Neural cell (in vitro differentiated cells): ENCODE measurements around the gene RBM20. TPM values are rescaled to one million over a fixed set of nuclear protein-coding genes. Genes with fewer than 3 reads are reported as not detected.

Experiments
- H2AFZ ChIP-seq: fragments of 200-600, 300-800 bp; sonication (generic), shearing (Covaris generic); 2 replicates; pipeline ENCODE4 v1.6.0; 2014; ENCODE audit warnings: low read depth, mild to moderate bottlenecking, antibody characterized with exemption, low read length, moderate library complexity
- H3F3A ChIP-seq: fragments of 200-600 bp; shearing (Covaris generic); 2 replicates; pipeline ENCODE4 v1.6.1; 2016; ENCODE audit warnings: mild to moderate bottlenecking, moderate library complexity, mixed read lengths, antibody characterized with exemption, low read length; ENCODE audit not compliant: insufficient read depth, poor library complexity, severe bottlenecking
- H3K27ac ChIP-seq: fragments of 200-600, 300-800 bp; sonication (generic), shearing (Covaris generic); 2 replicates; pipeline ENCODE4 v1.5.1; 2014; ENCODE audit warnings: mild to moderate bottlenecking, low read length, moderate library complexity
- H3K27me3 ChIP-seq: fragments of 300-800, 200-600 bp; sonication (generic), shearing (Covaris generic); 2 replicates; pipeline ENCODE4 v1.6.0; 2014; ENCODE audit warnings: mild to moderate bottlenecking, low read depth, low read length, moderate library complexity; ENCODE audit not compliant: insufficient read depth
- H3K36me3 ChIP-seq: fragments of 300-800, 200-600 bp; sonication (generic), shearing (Covaris generic); 2 replicates; pipeline ENCODE4 v1.5.1; 2014; ENCODE audit warnings: mild to moderate bottlenecking, antibody characterized with exemption, low read length, moderate library complexity; ENCODE audit not compliant: insufficient read depth
- H3K4me2 ChIP-seq: fragments of 300-800, 200-600 bp; sonication (generic), shearing (Covaris generic); 2 replicates; pipeline ENCODE4 v1.6.0; 2014; ENCODE audit warnings: mild to moderate bottlenecking, low read length
- H3K4me3 ChIP-seq: fragments of 300-800, 200-600 bp; sonication (generic), shearing (Covaris generic); 2 replicates; pipeline ENCODE4 v1.5.1; 2014; ENCODE audit warnings: mild to moderate bottlenecking, low read length, moderate library complexity
- H3K79me2 ChIP-seq: fragments of 200-600 bp; shearing (Covaris generic); replicated peaks from 2 replicates; pipeline ENCODE4 v1.6.0; 2014; ENCODE audit warnings: mild to moderate bottlenecking, low read length, moderate library complexity; ENCODE audit not compliant: insufficient read depth
- H3K9ac ChIP-seq: fragments of 300-800, 200-600 bp; sonication (generic), shearing (Covaris generic); 2 replicates; pipeline ENCODE4 v1.6.1; 2016; ENCODE audit warnings: mild to moderate bottlenecking, low read length, mixed read lengths
- H3K9me2 ChIP-seq: fragments of 200-600 bp; shearing (Covaris generic); 2 replicates; pipeline ENCODE4 v1.6.1; 2016; ENCODE audit warnings: mild to moderate bottlenecking, low read length, mixed read lengths; ENCODE audit not compliant: insufficient read depth
- H3K9me3 ChIP-seq: fragments of 200-600, 300-800 bp; sonication (generic), shearing (Covaris generic); 2 replicates; pipeline ENCODE4 v1.6.1; 2016; ENCODE audit warnings: mild to moderate bottlenecking, mixed run types, low read length, moderate library complexity, mixed read lengths
- H4K20me1 ChIP-seq: fragments of 200-600 bp; shearing (Covaris generic); 2 replicates; pipeline ENCODE4 v1.6.1; 2016; ENCODE audit warnings: mild to moderate bottlenecking, mixed run types; ENCODE audit not compliant: insufficient read depth
- EP300 ChIP-seq: fragments of 450-650 bp; conservative IDR thresholded peaks from 2 replicates; pipeline ENCODE4 v1.6.1; 2014; ENCODE audit warnings: antibody characterized with exemption, mild to moderate bottlenecking, moderate library complexity; ENCODE audit not compliant: poor library complexity, severe bottlenecking
- EZH2 ChIP-seq: fragments of 200-600, 300-800 bp; shearing (Covaris generic), sonication (generic); IDR thresholded peaks from 2 replicates; pipeline ENCODE4 v1.6.1; 2014; ENCODE audit warnings: antibody characterized with exemption, low read length, borderline replicate concordance, mild to moderate bottlenecking; ENCODE audit not compliant: insufficient read depth, poor library complexity, severe bottlenecking
- MXI1 ChIP-seq: fragments of 450-650 bp; conservative IDR thresholded peaks from 2 replicates; pipeline ENCODE4 v1.6.1; 2014; ENCODE audit warnings: antibody characterized with exemption, mild to moderate bottlenecking; ENCODE audit not compliant: poor library complexity, severe bottlenecking
- POLR2AphosphoS5 ChIP-seq: IDR thresholded peaks from 2 replicates; pipeline ENCODE4 v1.6.1; 2012
- RAD21 ChIP-seq: fragments of 450-650 bp; conservative IDR thresholded peaks from 2 replicates; pipeline ENCODE4 v1.6.1; 2014; ENCODE audit warnings: antibody characterized with exemption, mild to moderate bottlenecking, moderate library complexity
- SMC3 ChIP-seq: fragments of 450-650 bp; conservative IDR thresholded peaks from 2 replicates; pipeline ENCODE4 v1.6.1; 2014; ENCODE audit warnings: antibody characterized with exemption, mild to moderate bottlenecking, moderate library complexity; ENCODE audit not compliant: poor library complexity
- TAF1 ChIP-seq: IDR thresholded peaks from 2 replicates; pipeline ENCODE4 v1.6.1; 2012; ENCODE audit warnings: low read depth
- polyA plus RNA-seq: library from polyadenylated mRNA; depleted of rRNA; stranded (reverse); fragments of >200 nt; gene quantifications from 2 replicates; pipeline ENCODE4 v1.2.3, GENCODE V29; 2014
- TF ChIP-seq, protein P1 (sequence below): fragments of 450-650 bp; IDR thresholded peaks from 2 replicates; pipeline ENCODE4 v1.5.1; 2014; ENCODE audit warnings: antibody characterized with exemption, mild to moderate bottlenecking, moderate library complexity; ENCODE audit not compliant: poor library complexity, severe bottlenecking
- TF ChIP-seq, protein P2 (sequence below): IDR thresholded peaks from 2 replicates; pipeline ENCODE4 v1.6.1; 2012; ENCODE audit warnings: borderline replicate concordance

RBM20 gene
- polyA plus RNA-seq, 1 donor from 2014 or later, result 0.07 TPM

DNA sequence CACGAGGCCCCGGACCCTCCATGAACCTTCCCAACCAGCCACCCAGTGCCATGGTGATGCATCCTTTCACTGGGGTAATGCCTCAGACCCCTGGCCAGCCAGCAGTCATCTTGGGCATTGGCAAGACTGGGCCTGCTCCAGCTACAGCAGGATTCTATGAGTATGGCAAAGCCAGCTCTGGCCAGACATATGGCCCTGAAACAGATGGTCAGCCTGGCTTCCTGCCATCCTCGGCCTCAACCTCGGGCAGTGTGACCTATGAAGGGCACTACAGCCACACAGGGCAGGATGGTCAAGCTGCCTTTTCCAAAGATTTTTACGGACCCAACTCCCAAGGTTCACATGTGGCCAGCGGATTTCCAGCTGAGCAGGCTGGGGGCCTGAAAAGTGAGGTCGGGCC lies 137.0 kb downstream of the RBM20 start:
- Histone ChIP-seq H3K27ac (no peak overlapping the region), H3K9me2 (no peaks in the 10 kb centered on the region), H3K79me2 (no peaks in the 10 kb centered on the region), H3K9ac (no peak overlapping the region), H2AFZ (no peak overlapping the region), H4K20me1 (no peaks in the 10 kb centered on the region), H3K9me3 (no peaks in the 10 kb centered on the region), H3K36me3 (no peaks in the 10 kb centered on the region), H3F3A (no peaks in the 10 kb centered on the region), H3K27me3 (no peaks in the 10 kb centered on the region), H3K4me2 (no peak overlapping the region), H3K4me3 (no peak overlapping the region)
- TF ChIP-seq SMC3 (no peak), RAD21 (no peak), POLR2AphosphoS5 (no peak), EZH2 (no peak), MXI1 (no peak), TAF1 (no peak)
- TF ChIP-seq, protein P1, sequence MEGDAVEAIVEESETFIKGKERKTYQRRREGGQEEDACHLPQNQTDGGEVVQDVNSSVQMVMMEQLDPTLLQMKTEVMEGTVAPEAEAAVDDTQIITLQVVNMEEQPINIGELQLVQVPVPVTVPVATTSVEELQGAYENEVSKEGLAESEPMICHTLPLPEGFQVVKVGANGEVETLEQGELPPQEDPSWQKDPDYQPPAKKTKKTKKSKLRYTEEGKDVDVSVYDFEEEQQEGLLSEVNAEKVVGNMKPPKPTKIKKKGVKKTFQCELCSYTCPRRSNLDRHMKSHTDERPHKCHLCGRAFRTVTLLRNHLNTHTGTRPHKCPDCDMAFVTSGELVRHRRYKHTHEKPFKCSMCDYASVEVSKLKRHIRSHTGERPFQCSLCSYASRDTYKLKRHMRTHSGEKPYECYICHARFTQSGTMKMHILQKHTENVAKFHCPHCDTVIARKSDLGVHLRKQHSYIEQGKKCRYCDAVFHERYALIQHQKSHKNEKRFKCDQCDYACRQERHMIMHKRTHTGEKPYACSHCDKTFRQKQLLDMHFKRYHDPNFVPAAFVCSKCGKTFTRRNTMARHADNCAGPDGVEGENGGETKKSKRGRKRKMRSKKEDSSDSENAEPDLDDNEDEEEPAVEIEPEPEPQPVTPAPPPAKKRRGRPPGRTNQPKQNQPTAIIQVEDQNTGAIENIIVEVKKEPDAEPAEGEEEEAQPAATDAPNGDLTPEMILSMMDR, result no peak

DNA sequence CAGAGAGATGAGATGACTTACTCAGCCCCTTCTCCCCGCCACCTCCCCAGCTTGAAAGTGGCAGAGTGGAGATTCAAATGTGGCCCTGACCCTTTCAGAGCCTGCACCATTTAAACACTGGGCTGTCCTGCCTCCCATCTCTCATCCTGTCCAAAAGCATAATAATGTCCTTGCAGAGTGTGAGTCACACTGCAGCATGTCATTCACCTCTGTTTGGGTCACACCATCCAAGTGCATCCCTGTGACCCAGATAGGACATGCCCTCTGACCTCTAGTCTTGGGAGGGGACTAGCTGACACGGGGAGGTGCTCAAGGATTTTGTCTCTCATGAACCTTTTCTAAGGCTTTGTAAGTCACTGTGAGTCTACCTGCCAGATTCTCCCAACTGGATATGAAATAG lies 138.5 kb downstream of the RBM20 start:
- Histone ChIP-seq H3K9ac (no peak overlapping the region), H4K20me1 (no peaks in the 10 kb centered on the region), H3K27me3 (no peaks in the 10 kb centered on the region), H3K79me2 (no peaks in the 10 kb centered on the region), H3K9me3 (no peaks in the 10 kb centered on the region), H3K27ac (no peak overlapping the region), H3F3A (no peaks in the 10 kb centered on the region), H3K9me2 (no peaks in the 10 kb centered on the region), H2AFZ (no peak overlapping the region), H3K4me2 (no peak overlapping the region), H3K4me3 (no peak overlapping the region), H3K36me3 (no peaks in the 10 kb centered on the region)
- TF ChIP-seq EZH2, result no peak
- TF ChIP-seq EP300, result no peak
- TF ChIP-seq, protein P1, result no peak
- no peak for TF ChIP-seq RAD21
- TF ChIP-seq, protein P2, sequence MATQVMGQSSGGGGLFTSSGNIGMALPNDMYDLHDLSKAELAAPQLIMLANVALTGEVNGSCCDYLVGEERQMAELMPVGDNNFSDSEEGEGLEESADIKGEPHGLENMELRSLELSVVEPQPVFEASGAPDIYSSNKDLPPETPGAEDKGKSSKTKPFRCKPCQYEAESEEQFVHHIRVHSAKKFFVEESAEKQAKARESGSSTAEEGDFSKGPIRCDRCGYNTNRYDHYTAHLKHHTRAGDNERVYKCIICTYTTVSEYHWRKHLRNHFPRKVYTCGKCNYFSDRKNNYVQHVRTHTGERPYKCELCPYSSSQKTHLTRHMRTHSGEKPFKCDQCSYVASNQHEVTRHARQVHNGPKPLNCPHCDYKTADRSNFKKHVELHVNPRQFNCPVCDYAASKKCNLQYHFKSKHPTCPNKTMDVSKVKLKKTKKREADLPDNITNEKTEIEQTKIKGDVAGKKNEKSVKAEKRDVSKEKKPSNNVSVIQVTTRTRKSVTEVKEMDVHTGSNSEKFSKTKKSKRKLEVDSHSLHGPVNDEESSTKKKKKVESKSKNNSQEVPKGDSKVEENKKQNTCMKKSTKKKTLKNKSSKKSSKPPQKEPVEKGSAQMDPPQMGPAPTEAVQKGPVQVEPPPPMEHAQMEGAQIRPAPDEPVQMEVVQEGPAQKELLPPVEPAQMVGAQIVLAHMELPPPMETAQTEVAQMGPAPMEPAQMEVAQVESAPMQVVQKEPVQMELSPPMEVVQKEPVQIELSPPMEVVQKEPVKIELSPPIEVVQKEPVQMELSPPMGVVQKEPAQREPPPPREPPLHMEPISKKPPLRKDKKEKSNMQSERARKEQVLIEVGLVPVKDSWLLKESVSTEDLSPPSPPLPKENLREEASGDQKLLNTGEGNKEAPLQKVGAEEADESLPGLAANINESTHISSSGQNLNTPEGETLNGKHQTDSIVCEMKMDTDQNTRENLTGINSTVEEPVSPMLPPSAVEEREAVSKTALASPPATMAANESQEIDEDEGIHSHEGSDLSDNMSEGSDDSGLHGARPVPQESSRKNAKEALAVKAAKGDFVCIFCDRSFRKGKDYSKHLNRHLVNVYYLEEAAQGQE, result no peak
- no peak for TF ChIP-seq MXI1
- TF ChIP-seq SMC3, result no peak
- TF ChIP-seq POLR2AphosphoS5, result no peak
